ENCODE results near the gene HEPACAM.

HEPACAM gene

GRCh38 chr11:124887667-124888013, 48.2 kb downstream of the HEPACAM start:
- no peak overlapping the region for H3K4me3 ChIP-seq (ENCODE audit: low read depth, low read length)
- no peak for TF ChIP-seq CTCF (conservative IDR thresholded peaks at IDR 0.05; ENCODE audit: low read depth, low read length)
- no peak for DNase-seq (ENCODE audit: low read depth)

GRCh38 chr11:124886978-124887666, 48.7 kb downstream of the HEPACAM start:
- no peak for DNase-seq (ENCODE audit: low read depth)
- no peak overlapping the region for H3K4me3 ChIP-seq (ENCODE audit: low read depth, low read length)
- no peak for TF ChIP-seq CTCF (conservative IDR thresholded peaks at IDR 0.05; ENCODE audit: low read depth, low read length)

- no peak for DNase-seq (ENCODE audit: low read depth)
- no peak overlapping the region for H3K4me3 ChIP-seq (ENCODE audit: low read depth, low read length)
- TF ChIP-seq CTCF (conservative IDR thresholded peaks at IDR 0.05; ENCODE audit: low read depth, low read length) = no peak
Observed at GRCh38 chr11:124886476-124886875, 49.4 kb downstream of the HEPACAM start.

GRCh38 chr11:124884869-124885479, 50.9 kb downstream of the HEPACAM start:
- H3K4me3 ChIP-seq (ENCODE audit: low read depth, low read length) = no peak overlapping the region
- no peak for DNase-seq (ENCODE audit: low read depth)
- no peak for TF ChIP-seq CTCF (conservative IDR thresholded peaks at IDR 0.05; ENCODE audit: low read depth, low read length)

- no peak for TF ChIP-seq CTCF (conservative IDR thresholded peaks at IDR 0.05; ENCODE audit: low read depth, low read length)
- DNase-seq (ENCODE audit: low read depth) = no peak
- no peak overlapping the region for H3K4me3 ChIP-seq (ENCODE audit: low read depth, low read length)
Observed at GRCh38 chr11:124884340-124884739, 51.5 kb downstream of the HEPACAM start.

GRCh38 chr11:124882339-124883071, 53.3 kb downstream of the HEPACAM start:
- DNase-seq (ENCODE audit: low read depth) = peak; percentile 40

More at GRCh38 chr11:124882339-124883071, 53.3 kb downstream of the HEPACAM start:
- peak; percentile 6 for TF ChIP-seq CTCF (conservative IDR thresholded peaks at IDR 0.05; ENCODE audit: low read depth, low read length)
- H3K4me3 ChIP-seq (ENCODE audit: low read depth, low read length) = no peak overlapping the region

Data from choroid plexus epithelial cell (primary cell).